Adrenal gland (tissue), 5 donors: ENCODE measurements around the gene NRP2.

ENCODE experiments used
- POLR2A ChIP-seq, 2 donors: fragments of 450-650 bp; IDR thresholded peaks; one replicate each; pipeline ENCODE4 v1.6.1; 2017; ENCODE audit warnings: antibody characterized with exemption in 2 of 2, mild to moderate bottlenecking in 2 of 2, moderate library complexity in 1 of 2
- TF ChIP-seq, protein P1 (sequence below), 6 experiments: fragments of 450-650 bp in 4 of 6; fragments of 200-600 bp in 2 of 6; sonication (generic) in 1 of 6; IDR thresholded peaks; 1 replicate in 5 of 6; 2 replicates in 1 of 6; pipeline versions ENCODE4 v1.5.1 to v1.8.0; 2016 to 2021; ENCODE audit warnings: antibody characterized with exemption in 6 of 6, mild to moderate bottlenecking in 2 of 6, moderate library complexity in 1 of 6
- donor health status: DM: no; HTN: no; CAD: no.

DNA sequence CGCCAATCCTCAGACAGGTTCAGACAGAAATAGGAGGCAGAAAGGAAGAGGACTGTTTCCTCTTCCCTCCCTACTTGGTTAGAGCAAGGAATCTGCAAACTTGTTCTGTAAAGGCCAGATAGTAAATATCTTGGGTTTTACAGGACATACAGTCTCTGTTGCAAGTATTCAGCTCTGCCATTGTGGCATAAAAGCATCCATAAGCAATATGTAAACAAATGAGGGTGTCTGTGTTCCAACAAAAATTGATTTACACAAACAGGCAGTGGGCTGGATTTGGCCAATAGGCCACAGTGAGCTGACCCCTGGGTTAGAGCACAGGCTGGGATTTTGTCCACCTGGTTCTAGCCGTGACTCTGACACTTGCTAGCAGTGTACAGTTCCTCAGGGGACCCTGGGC is 89.4 kb downstream of the NRP2 start:
- TF ChIP-seq, protein P1, sequence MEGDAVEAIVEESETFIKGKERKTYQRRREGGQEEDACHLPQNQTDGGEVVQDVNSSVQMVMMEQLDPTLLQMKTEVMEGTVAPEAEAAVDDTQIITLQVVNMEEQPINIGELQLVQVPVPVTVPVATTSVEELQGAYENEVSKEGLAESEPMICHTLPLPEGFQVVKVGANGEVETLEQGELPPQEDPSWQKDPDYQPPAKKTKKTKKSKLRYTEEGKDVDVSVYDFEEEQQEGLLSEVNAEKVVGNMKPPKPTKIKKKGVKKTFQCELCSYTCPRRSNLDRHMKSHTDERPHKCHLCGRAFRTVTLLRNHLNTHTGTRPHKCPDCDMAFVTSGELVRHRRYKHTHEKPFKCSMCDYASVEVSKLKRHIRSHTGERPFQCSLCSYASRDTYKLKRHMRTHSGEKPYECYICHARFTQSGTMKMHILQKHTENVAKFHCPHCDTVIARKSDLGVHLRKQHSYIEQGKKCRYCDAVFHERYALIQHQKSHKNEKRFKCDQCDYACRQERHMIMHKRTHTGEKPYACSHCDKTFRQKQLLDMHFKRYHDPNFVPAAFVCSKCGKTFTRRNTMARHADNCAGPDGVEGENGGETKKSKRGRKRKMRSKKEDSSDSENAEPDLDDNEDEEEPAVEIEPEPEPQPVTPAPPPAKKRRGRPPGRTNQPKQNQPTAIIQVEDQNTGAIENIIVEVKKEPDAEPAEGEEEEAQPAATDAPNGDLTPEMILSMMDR (IDR thresholded peaks at IDR 0.05) = no peak
- no peak for TF ChIP-seq POLR2A (IDR thresholded peaks at IDR 0.05)
